ENCODE data around the gene GLRX.
A peak's percentile ranks its signal among the peaks of the same experiment; 100 is the strongest.

GLRX gene

GRCh38 chr5:95808686-95809413 is 13.7 kb downstream of the GLRX start:
- peak; percentile 55 for DNase-seq

- DNase-seq: no peak
Observed at GRCh38 chr5:95808013-95808685, 14.4 kb downstream of the GLRX start.

- no peak for DNase-seq
Observed at GRCh38 chr5:95806687-95807086, 15.8 kb downstream of the GLRX start.

- no peak for DNase-seq
Observed at GRCh38 chr5:95804736-95805539, 17.6 kb downstream of the GLRX start.

- no peak for DNase-seq
Observed at GRCh38 chr5:95803271-95804148, 19.0 kb downstream of the GLRX start.

- no peak for DNase-seq
Observed at GRCh38 chr5:95801961-95802360, 20.6 kb downstream of the GLRX start.

- DNase-seq: no peak
Observed at GRCh38 chr5:95801532-95801931, 21.0 kb downstream of the GLRX start.

- DNase-seq: no peak
Observed at GRCh38 chr5:95800553-95800952, 22.0 kb downstream of the GLRX start.

- DNase-seq: no peak
Observed at GRCh38 chr5:95799191-95799835, 23.2 kb downstream of the GLRX start.

GRCh38 chr5:95798545-95798944 is 24.0 kb downstream of the GLRX start:
- DNase-seq: no peak

GRCh38 chr5:95798048-95798447 is 24.5 kb downstream of the GLRX start:
- no peak for DNase-seq

- no peak for DNase-seq
Observed at GRCh38 chr5:95797301-95797700, 25.2 kb downstream of the GLRX start.

- DNase-seq: no peak
Observed at GRCh38 chr5:95794070-95794516, 28.4 kb downstream of the GLRX start.

- DNase-seq: no peak
Observed at GRCh38 chr5:95791751-95792150, 30.8 kb downstream of the GLRX start.

GRCh38 chr5:95788493-95788892 is 34.0 kb downstream of the GLRX start:
- DNase-seq: no peak

GRCh38 chr5:95786821-95787418 is 35.6 kb downstream of the GLRX start:
- peak; percentile 44 for DNase-seq

GRCh38 chr5:95784514-95785302 is 37.8 kb downstream of the GLRX start:
- DNase-seq: no peak

- no peak for DNase-seq
Observed at GRCh38 chr5:95783661-95784060, 38.9 kb downstream of the GLRX start.

- DNase-seq: no peak
Observed at GRCh38 chr5:95782181-95782580, 40.3 kb downstream of the GLRX start.

- peak; percentile 84 for DNase-seq
Observed at GRCh38 chr5:95781101-95781583, 41.4 kb downstream of the GLRX start.

GRCh38 chr5:95780597-95780996 is 41.9 kb downstream of the GLRX start:
- DNase-seq: peak; percentile 59

Data from OCI-M1 (cell line).